GM13977 (cell line): Measurements from ENCODE around the gene RAB11A.

Source experiments
- DNase-seq: peaks from one replicate; pipeline ENCODE4 v3.0.0; 2012; ENCODE audit warnings: low spot score
- in situ Hi-C: fragments of 300-500 bp; cut with MboI; formaldehyde crosslinking; loops from one replicate; pipeline ENCODE4 v1.12.0; 2022; ENCODE audit warnings: low sequenced_read_pairs, low pct_unique_long_range_greater_than_20kb, mixed read lengths, inconsistent platforms; ENCODE audit not compliant: unreplicated experiment
- TF ChIP-seq, protein P1 (sequence below): IDR thresholded peaks from 2 replicates; pipeline ENCODE4 v1.5.1; 2012; ENCODE audit warnings: mild to moderate bottlenecking, control low read depth; ENCODE audit not compliant: insufficient read depth; ENCODE audit errors: extremely low read depth, missing control alignments

The RAB11A gene

DNA sequence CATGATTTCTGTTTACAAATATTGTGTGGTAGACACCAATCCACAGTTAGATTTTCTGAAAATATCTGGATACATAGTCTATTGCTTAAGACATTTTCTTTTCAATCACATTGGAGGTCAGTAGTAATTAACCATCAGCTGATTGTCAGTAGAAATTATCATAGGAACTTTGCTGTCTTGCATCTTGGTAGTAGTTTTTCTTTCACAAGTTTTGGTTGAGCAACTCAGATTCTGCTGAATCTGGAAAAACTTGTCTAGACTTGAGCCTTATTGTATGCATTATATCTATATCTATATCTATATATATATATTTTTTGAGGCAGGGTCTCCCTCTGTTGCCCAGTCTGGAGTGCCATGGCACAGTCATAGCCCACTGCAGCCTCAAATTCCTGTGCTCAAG, 4.0 kb downstream of the RAB11A start:
- DNase-seq: no peak
- in situ Hi-C loops: no loop called here
- TF ChIP-seq, protein P1, sequence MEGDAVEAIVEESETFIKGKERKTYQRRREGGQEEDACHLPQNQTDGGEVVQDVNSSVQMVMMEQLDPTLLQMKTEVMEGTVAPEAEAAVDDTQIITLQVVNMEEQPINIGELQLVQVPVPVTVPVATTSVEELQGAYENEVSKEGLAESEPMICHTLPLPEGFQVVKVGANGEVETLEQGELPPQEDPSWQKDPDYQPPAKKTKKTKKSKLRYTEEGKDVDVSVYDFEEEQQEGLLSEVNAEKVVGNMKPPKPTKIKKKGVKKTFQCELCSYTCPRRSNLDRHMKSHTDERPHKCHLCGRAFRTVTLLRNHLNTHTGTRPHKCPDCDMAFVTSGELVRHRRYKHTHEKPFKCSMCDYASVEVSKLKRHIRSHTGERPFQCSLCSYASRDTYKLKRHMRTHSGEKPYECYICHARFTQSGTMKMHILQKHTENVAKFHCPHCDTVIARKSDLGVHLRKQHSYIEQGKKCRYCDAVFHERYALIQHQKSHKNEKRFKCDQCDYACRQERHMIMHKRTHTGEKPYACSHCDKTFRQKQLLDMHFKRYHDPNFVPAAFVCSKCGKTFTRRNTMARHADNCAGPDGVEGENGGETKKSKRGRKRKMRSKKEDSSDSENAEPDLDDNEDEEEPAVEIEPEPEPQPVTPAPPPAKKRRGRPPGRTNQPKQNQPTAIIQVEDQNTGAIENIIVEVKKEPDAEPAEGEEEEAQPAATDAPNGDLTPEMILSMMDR: no peak

DNA sequence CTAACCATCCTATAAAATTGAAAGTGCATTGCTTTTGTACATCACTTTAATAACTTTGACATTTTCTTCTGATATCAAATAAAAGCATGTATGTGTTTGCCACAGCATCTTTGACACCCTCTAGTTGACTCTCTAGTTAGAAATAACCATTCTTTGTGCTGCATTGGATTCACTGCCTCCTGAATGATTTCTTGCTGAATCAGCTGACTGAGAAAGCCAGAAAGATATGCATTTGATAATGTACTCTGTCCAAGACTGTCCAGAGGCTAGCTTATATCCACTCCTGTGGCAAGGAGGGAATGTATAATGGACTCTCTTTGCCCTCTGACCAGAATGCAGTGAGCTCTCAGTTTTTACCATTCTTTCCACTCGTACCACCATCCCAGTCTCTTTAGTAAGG, 6.2 kb downstream of the RAB11A start:
- TF ChIP-seq, protein P1: no peak
- DNase-seq: no peak
- in situ Hi-C loops: no loop called here

DNA sequence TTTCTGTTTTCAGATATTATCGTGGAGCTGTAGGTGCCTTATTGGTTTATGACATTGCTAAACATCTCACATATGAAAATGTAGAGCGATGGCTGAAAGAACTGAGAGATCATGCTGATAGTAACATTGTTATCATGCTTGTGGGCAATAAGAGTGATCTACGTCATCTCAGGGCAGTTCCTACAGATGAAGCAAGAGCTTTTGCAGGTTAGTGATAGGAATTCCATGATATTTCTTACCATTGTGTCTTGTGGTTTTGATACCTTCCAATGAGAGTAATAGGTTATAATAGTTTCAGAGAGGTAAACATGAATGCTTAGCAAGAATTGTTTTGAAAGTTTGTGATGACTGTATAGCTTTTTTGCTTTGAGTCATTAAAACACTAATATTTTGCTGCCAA, 8.5 kb downstream of the RAB11A start:
- TF ChIP-seq, protein P1: no peak
- in situ Hi-C loops: no loop called here

DNA sequence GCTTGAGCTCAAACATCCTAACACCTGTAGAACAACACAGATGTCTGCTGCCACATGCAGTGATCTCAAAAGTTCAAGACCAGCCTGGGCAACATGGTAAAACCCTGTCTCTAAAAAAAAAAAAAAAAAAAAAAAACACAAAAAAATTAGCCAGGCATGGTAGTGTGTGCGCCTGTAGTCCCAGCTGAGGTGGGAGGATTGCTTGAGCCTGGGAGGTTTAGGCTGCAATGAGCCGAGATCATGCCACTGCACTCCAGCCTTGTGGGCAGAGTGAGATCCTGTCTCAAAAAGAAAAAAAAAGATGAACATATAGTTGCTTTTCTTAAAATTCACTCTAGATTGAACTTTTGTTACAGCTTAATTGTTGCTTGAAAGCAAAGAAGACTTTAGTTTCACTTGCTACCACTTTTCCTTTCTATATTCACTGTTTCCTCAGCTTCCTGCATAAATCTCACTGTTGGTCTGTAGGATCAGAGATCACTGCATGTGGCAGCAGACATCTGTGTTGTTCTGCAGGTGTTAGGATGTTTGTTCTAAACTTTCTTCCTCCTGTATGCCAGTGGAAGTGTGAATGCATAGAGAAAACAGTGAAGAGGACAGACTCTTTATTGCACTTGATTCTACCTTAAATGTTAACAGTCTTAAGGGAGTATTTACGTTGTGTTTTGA, 12.6 kb downstream of the RAB11A start:
- no peak for DNase-seq
- in situ Hi-C loops: no loop called here
- TF ChIP-seq, protein P1: no peak

More for the DNA sequence above, 8.5 kb downstream of the RAB11A start:
- no peak for DNase-seq

DNA sequence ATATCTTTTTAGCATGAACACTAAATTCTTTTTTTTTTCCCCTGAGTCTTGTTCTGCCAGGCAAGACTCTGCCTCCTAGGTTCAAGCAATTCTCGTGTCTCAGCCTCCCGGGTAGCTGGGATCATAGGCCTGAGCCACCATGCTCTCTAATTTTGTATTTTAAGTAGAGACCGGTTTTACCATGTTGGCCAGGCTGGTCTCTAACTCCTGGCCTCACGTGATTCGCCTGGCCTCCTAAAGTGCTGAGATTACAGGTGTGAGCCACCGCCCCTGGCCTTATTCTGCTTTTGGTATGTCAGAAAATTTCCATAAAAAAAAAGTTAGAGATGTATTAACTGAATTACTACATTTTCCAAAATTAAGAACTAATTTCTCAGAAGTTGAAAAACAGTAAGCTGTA, 14.3 kb downstream of the RAB11A start:
- in situ Hi-C loops: no loop called here
- TF ChIP-seq, protein P1: no peak
- DNase-seq: no peak

DNA sequence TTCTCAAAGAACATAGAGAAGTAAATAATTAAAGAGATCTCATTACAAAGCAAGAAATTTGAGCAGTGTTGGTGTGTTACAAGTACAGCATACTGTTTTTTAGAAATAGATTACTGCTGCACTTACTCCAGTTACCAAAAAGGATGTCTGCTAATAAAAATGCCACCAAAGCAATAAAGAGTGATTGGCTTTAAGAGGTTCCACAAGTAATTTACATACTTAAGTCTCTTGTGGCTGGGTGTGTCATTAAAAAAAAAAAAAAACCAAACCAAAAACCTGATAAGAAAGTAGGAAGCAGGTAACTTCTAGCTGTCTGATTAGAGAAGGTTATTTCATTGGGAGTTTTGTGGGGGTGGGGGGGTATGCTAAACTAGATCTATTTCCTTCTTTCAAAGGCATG, 15.2 kb downstream of the RAB11A start:
- no peak for DNase-seq
- TF ChIP-seq, protein P1: no peak
- in situ Hi-C loops: no loop called here
